ENCODE measurements around the gene LAPTM5. TPM values are rescaled to one million over a fixed set of nuclear protein-coding genes. Genes with fewer than 3 reads are reported as not detected.

LAPTM5 gene
- total and polyA plus RNA-seq, 2 donors (not counting 3 experiments of a cell fraction or from before 2014, with no cell fraction given), result 83.4 to 95.2 TPM

GRCh38 chr1:30795026-30795425, 37.5 kb upstream of the LAPTM5 start:
- no TSS peak for BruUV-seq (replicated peaks)

More at GRCh38 chr1:30795026-30795425, 37.5 kb upstream of the LAPTM5 start:
- Histone ChIP-seq H3K9me1 (replicated peaks; ENCODE audit: control insufficient read depth, extremely low read depth, insufficient read depth, low read length) (no peaks in the 10 kb centered on the region), H3K4me1 (ENCODE audit: control insufficient read depth, extremely low read depth, insufficient read depth, low read length) (peaks cover 2% of the 10 kb centered on the region), H3K9ac (replicated peaks; ENCODE audit: extremely low read depth, insufficient read depth, low read length) (no peak overlapping the region), H3K4me3 (replicated peaks in 1 of 3; ENCODE audit: insufficient read depth in 1 of 3, low read depth in 1 of 3, low read length in 3 of 3) (no peak overlapping the region), H3K9me3 (replicated peaks; ENCODE audit: control insufficient read depth, insufficient read depth, low read length) (no peaks in the 10 kb centered on the region), H4K20me1 (replicated peaks; ENCODE audit: control insufficient read depth, extremely low read depth, insufficient read depth, low read length) (no peaks in the 10 kb centered on the region), H2AFZ (ENCODE audit: low read depth, low read length) (no peak overlapping the region), H3K27me3 (ENCODE audit: control insufficient read depth in 2 of 2, insufficient read depth in 2 of 2, low read length in 2 of 2) (peaks cover 0 to 9% of the 10 kb centered on the region in 2 experiments), H3K79me2 (ENCODE audit: control insufficient read depth, insufficient read depth, low read length) (no peaks in the 10 kb centered on the region), H3K36me3 (ENCODE audit: control insufficient read depth in 2 of 2, extremely low read depth in 1 of 2, insufficient read depth in 2 of 2, low read length in 2 of 2) (no peaks in the 10 kb centered on the region), H3K4me2 (ENCODE audit: insufficient read depth, low read length) (no peak overlapping the region), H3K27ac (ENCODE audit: insufficient read depth, low read depth, low read length) (no peak overlapping the region)
- ChIA-PET CTCF (interaction anchor here (0.6 to 3.3 kb wide), 3 partner anchors 8 to 15 kb away, joined by 3 to 20 read pairs (median 4); no protein-coding TSS in a partner anchor), POLR2A (no interaction called here)
- no peak for FAIRE-seq
- DNase-seq (ENCODE audit: low read depth, low spot score), result no peak
- TF ChIP-seq JUN (IDR thresholded peaks at IDR 0.05; ENCODE audit: borderline replicate concordance, insufficient read depth, insufficient read length, low read depth) (no peak), GATA2 (IDR thresholded peaks at IDR 0.05; ENCODE audit: insufficient read depth, insufficient read length, low read depth, low read length) (no peak), POLR2AphosphoS5 (IDR thresholded peaks at IDR 0.05; ENCODE audit: insufficient read depth, low read depth, low read length) (no peak), FOS (IDR thresholded peaks at IDR 0.05; ENCODE audit: borderline replicate concordance, insufficient read depth, low read length) (no peak), EZH2 (IDR thresholded peaks at IDR 0.05; ENCODE audit: borderline replicate concordance, low read depth, low read length, severe bottlenecking) (no peak), POLR2A (IDR thresholded peaks at IDR 0.05; ENCODE audit: low read depth, low read length) (no peak), MYC (IDR thresholded peaks at IDR 0.05; ENCODE audit: low read depth, low read length) (no peak)
- TF ChIP-seq, protein P1, sequence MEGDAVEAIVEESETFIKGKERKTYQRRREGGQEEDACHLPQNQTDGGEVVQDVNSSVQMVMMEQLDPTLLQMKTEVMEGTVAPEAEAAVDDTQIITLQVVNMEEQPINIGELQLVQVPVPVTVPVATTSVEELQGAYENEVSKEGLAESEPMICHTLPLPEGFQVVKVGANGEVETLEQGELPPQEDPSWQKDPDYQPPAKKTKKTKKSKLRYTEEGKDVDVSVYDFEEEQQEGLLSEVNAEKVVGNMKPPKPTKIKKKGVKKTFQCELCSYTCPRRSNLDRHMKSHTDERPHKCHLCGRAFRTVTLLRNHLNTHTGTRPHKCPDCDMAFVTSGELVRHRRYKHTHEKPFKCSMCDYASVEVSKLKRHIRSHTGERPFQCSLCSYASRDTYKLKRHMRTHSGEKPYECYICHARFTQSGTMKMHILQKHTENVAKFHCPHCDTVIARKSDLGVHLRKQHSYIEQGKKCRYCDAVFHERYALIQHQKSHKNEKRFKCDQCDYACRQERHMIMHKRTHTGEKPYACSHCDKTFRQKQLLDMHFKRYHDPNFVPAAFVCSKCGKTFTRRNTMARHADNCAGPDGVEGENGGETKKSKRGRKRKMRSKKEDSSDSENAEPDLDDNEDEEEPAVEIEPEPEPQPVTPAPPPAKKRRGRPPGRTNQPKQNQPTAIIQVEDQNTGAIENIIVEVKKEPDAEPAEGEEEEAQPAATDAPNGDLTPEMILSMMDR (IDR thresholded peaks at IDR 0.05; ENCODE audit: extremely low read depth in 1 of 2, insufficient read depth in 1 of 2, low read depth in 1 of 2, low read length in 2 of 2), result no peak
- dilution Hi-C loops (cut with MboI; ENCODE audit: extremely low pct_ligation_motif_present, low sequenced_read_pairs), result no loop called here
- intact Hi-C loops (cut with micrococcal nuclease), result no loop called here
